ENCODE measurements around the gene NCKAP5. TPM values are rescaled to one million over a fixed set of nuclear protein-coding genes. Genes with fewer than 3 reads are reported as not detected.

NCKAP5 gene
- 3.1 and 3.4 TPM in 2 replicates for total RNA-seq (2014; rRNA removed; shearing (Covaris generic); ENCODE audit: low replicate concordance)

DNA sequence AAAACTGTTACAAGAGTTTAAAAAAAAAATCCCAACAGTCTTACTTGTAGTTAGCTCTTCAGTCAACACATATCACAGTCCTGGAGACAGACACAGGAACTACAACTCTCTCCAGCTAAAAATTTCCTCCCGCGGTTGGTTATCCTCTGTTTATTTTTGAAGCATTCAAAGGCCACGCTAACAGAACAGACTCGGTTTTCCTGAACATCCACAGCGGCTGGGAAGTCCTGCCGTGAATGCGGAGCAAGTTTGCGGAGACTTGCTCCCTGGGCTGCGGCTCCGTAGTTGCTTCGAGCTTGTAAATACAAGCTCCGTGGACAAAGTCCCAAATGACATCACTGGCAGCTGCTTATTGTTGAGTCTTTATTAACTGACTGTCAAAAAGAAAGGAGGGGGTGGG, at the start of gene NCKAP5:
Gene NCKAP5 (minus strand): TSS at position 292 of the 400 bp plus-strand sequence. CDS start 50,937 bp downstream, outside the sequence.
- in situ Hi-C loops (cut with HindIII; ENCODE audit: low pct_unique_long_range_greater_than_20kb, low sequenced_read_pairs), result no loop called here
- DNase-seq (ENCODE audit: low read depth), result no peak

DNA sequence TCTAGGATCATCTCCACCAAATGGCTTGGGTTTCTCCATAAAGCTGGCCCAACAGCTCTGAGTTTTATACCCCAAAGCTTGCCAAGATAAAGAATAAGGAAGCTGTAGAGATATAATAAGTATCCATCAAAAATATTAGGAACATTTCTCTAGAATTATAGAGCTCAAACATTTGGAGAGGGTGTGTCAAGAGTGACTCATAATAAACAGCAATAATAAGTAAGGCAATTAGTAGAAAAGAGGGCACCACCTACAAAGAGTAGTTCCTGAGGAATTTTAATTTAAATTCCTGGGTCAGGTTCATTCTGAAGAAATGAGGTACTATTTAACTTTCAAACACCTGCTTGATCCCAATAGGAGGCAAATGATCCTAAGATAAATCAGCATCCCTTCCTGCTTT, 41.4 kb upstream of the NCKAP5 start:
- in situ Hi-C loops (cut with HindIII; ENCODE audit: low pct_unique_long_range_greater_than_20kb, low sequenced_read_pairs), result no loop called here
- DNase-seq (ENCODE audit: low read depth), result no peak

DNA sequence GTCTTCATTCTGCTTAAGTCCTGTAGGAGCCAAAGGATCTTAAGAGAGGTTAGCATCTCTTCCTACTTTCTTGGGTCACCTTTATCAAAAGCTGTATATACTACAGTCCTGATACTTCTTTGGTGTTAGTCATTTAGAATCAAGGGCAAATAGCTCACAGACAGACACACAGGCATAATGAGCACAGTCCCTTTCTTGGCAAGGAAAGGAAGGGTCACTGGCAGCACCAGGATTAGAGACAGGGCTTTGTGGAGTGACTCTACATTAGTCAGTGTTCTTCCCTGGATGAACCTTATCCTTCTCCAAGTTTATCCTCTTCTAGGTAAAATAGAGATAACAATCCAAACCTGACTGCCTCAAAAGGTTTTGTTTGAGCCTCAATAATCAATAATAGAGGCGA, 40.0 kb upstream of the NCKAP5 start:
- in situ Hi-C loops (cut with HindIII; ENCODE audit: low pct_unique_long_range_greater_than_20kb, low sequenced_read_pairs), result no loop called here
- no peak for DNase-seq (ENCODE audit: low read depth)

DNA sequence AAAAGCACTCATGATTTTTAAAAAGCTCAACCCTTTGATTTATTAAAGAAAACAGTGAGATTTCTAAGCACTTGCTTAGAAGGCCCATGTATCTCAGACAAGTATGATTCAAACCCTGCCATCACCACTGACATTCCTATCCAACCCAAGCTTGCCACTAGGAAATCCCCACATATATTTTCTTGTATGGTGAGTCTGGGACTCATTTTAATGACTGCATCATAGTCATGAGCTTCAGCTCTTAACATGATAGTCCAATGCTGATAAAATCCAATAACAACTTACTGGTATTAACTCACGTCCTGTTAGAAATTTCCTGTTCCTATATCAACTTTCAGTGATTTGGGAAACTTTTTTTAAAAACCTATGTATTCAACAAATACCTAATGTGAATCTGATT, 39.4 kb upstream of the NCKAP5 start:
- in situ Hi-C loops (cut with HindIII; ENCODE audit: low pct_unique_long_range_greater_than_20kb, low sequenced_read_pairs), result no loop called here
- DNase-seq (ENCODE audit: low read depth), result peak; percentile 18

DNA sequence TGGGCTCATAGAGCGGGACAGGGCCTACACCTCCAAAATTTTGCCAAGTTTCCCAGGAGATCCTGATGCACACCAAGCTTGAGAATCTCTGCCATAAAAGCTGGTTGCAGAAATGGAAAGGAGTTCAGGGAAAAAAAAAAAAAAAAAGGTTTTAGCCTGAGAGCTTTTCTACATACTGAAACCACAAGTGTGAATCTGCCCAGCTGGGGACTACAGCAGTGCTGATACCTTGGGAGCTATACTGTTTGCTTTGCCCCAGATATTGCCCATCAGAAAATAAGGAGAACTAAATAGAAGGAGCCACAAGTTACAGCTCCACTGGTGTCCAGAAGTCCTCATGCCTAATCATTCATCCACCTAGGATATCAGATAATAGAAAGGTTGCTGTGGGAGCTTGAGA, 38.4 kb upstream of the NCKAP5 start:
- DNase-seq (ENCODE audit: low read depth), result no peak
- in situ Hi-C loops (cut with HindIII; ENCODE audit: low pct_unique_long_range_greater_than_20kb, low sequenced_read_pairs), result no loop called here

DNA sequence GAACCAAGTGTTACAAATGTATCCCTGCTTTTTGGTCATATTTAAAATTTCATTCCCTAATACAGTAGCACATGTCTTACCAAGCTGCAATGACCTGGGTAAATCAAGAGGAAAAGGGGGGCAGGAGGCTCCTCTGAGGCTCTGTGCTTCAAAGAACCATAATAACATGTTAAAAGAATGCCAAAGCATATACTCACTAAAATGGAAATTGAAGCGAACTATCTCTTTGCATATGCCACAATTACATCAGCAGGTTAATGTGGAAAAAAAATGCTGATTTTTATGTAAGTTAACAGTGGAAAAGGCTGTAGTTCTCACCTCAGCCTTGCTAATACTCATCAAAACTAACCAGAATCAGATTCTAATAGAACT, 37.5 kb upstream of the NCKAP5 start:
- in situ Hi-C loops (cut with HindIII; ENCODE audit: low pct_unique_long_range_greater_than_20kb, low sequenced_read_pairs), result no loop called here
- DNase-seq (ENCODE audit: low read depth), result no peak

DNA sequence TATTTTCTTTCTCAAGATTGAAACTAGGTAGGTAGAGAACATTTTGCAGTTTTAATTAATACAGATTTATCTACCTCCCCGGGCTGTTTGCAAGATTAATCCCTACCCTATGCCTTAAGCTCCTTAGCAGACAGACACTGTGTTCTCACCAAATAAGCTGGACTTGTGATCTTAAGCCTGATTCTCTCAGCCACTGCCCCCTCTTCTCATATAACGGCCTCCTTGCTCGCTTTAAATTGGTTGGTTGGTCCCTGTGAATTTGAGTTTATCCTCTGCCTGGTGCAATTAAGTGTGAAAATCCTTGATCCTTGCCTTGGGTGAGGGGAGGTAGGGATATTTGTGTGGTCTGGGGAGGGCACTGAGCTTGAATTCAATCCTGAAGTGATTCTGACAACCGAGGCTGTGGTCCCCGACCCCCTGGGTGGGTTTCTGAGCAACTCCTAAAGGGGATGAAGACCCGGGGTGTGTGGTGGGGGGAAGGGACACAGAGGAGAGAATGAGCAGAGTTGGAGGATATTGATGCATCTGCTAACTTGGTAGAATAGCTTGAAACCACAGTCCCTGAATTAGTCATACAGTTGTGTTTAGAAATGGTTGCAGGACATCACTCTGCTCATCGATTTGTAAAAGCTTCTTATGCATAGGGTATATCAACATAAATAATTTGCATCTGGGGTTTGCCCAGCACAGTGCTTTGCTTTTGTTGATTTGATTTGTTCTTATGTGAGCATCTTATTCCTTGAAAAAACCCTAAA, 36.9 kb upstream of the NCKAP5 start:
- in situ Hi-C loops (cut with HindIII; ENCODE audit: low pct_unique_long_range_greater_than_20kb, low sequenced_read_pairs), result no loop called here

DNA sequence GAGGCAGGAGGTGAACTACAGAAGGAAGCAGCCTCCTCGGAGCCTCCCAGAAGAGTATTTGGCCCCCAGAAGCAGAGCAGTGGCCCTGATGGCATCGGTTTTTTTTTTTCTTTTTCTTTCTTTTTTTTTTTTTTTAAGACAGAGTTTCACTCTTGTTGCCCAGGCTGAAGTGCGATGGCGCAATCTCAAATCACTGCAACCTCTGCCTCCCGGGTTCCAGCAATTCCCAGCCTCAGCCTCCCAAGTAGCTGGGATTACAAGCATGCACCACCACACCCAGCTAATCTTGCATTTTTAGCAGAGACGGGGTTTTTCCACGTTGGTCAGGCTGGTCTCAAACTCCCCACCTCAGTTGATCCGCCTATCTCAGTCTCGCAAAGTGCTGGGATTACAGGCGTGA, 34.8 kb upstream of the NCKAP5 start:
- in situ Hi-C loops (cut with HindIII; ENCODE audit: low pct_unique_long_range_greater_than_20kb, low sequenced_read_pairs), result no loop called here
- no peak for DNase-seq (ENCODE audit: low read depth)

More for the DNA sequence above, 36.9 kb upstream of the NCKAP5 start:
- peak; percentile 9 for DNase-seq (ENCODE audit: low read depth)

DNA sequence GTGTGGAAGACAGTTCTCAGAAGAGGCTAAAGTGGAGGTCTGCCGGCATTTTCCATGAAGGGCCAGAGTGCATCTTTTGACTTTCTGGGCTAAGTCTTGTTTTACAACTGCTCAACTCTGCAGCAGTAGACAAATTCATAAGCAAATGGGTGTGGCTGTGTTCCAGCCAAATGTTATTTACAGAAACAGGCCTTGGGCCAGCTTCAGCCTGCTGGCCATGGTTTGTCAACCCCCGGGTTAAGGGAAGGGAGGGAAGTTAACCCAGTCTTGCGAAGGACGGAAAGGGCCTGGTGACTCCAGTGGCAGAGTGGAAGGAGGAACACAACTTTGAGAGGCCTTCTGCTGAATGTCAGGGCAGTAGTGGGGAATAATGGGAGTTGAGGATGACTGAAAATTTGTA, 34.3 kb upstream of the NCKAP5 start:
- in situ Hi-C loops (cut with HindIII; ENCODE audit: low pct_unique_long_range_greater_than_20kb, low sequenced_read_pairs), result no loop called here
- DNase-seq (ENCODE audit: low read depth), result no peak

DNA sequence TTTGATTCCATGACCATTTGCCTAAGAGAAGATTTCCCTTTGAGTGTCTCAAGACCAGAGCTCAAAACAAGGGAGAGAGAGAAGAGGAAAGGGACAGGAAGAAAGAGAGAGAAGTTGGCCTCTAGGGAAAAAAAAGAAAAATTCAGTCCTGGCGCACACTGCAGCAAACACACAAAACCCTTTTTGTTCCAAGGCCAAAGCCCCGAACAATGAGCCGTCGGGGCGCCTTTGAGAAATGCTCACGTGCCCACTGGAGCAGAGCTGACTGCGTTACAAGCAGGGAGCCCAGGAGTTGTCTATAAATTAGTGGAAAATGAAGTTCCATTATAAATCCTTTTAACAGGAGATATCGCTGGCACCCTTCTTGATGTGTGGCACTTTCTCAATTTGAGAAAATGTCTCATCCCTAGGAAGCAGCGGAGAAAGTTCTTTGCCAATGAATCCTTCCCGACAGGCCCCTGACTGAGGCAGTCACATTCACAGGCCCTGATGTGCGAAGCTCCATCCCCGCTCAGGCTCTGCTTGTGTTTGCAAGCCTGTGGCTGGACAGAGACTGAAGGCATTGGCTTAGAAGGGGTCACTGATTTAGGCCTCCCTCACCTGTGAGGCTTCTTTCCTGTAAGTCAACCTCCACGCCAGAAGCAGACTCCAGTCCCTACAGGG, 32.1 kb upstream of the NCKAP5 start:
- DNase-seq (ENCODE audit: low read depth), result no peak
- in situ Hi-C loops (cut with HindIII; ENCODE audit: low pct_unique_long_range_greater_than_20kb, low sequenced_read_pairs), result no loop called here

DNA sequence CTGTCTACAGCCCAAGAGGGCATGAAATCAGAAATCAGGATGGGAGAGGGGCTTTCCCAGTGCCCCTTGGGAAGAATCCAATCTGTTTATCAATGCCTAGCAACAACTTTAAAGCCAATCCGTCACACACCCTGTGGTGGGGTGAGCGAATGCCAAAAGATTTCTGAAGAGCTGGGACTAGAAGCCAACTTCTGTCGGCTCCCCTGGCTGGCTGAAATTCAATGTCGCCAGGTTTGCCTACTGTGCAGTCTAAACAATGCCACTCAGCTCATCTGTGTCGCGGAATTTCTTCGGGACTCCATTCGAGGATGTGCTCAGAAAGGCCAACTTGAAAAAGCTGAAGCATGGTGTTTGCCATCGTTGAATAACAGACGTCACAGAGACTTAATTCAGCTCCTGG, 31.5 kb upstream of the NCKAP5 start:
- in situ Hi-C loops (cut with HindIII; ENCODE audit: low pct_unique_long_range_greater_than_20kb, low sequenced_read_pairs), result no loop called here
- no peak for DNase-seq (ENCODE audit: low read depth)

DNA sequence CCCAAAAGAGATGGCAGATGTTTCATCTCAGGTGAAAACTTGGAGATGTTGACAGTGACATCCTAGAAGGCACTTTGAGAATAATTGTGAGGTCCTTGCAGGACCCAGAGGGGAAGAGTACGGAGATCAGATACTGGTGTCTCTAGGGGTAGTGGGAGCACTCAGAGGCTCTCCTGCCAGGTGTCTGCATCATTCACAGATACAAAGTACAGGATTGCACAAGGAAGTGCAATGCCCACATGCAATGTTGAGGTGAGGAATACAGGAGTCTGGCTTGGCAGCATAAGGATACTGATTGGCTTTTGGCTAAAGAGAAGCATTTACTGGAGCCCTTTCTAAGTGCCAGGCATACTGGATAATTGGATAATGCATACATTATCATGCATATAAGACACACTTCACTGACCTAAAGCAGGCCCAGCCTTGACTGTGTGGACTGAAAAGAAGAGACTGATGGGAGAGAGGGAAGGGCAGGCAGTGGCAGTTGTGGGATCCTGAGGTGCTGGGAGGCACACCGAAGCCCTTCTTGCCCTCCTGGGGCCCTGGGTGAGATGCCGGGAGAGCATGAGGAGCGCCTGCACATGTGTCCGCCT, 31.0 kb upstream of the NCKAP5 start:
- in situ Hi-C loops (cut with HindIII; ENCODE audit: low pct_unique_long_range_greater_than_20kb, low sequenced_read_pairs), result no loop called here
- DNase-seq (ENCODE audit: low read depth), result no peak

DNA sequence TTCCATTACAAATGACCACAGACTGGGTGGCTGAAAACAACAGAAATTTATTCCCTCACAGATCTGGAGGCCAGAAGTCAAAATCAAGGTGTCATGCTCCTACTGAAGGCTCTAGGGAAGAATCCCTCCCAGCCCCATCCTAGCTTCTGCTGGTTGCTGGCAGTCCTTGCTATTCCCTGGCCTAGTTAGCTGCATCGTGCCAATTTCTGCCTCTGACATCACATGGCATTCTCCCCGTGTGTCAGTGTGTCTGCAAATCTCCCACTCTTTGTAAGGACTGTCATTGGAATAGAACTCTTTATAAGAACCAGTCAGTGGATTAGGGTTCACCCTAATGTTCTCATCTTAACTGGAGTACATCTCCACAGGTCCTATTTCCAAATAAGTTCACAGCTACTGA, 30.5 kb upstream of the NCKAP5 start:
- DNase-seq (ENCODE audit: low read depth), result no peak
- in situ Hi-C loops (cut with HindIII; ENCODE audit: low pct_unique_long_range_greater_than_20kb, low sequenced_read_pairs), result no loop called here

DNA sequence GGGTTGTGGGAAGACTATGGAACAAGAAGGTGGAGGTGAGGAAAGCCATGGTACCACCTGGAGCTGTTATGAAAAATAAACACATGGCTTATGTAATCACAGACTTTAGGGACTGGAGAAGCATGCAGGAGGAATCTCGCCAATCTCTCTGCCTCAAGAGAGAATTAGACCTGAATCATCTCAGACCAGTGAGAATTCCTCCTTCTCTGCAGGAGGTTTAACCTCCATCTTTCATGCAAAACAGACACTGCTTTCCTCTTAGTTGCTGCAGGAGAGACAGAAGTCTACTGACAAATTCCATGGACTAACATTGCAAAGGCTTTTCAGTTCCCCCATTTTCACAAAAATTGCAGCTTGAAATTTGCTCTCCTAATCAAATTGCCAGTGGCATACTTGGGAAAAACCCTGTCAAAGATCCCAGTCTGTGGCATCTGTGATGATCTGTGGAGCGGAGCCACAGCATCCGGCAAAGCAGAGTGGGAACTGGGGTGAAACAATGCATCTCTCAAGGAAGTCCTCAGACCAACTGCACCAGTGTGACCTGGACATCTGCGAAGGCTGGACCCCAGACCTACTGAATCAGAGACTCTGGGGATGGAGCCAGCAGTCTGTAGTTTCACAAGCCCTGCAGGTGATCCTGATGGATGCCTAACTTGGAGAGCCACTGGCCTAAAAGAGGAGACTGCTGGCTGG, 28.6 kb upstream of the NCKAP5 start:
- in situ Hi-C loops (cut with HindIII; ENCODE audit: low pct_unique_long_range_greater_than_20kb, low sequenced_read_pairs), result no loop called here
- DNase-seq (ENCODE audit: low read depth), result no peak

DNA sequence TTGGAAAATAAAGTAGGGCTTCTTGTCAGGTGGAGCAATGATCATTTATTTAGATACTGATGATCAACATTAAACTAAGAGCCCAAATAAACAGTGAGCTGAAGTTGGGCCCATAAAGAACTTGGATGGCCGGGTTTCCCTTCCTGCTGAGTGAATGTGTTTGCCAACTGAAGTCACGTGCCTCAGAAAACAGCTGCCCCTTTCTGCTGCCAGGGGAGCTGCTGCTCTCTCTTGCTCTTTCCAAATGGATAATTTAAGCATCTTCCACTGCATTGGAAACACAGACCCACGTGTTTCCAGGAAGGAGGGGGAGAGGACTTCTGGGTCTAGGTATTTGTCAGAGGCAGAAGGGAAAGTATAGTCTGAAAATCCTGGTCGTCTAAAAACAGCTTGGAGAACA, 22.9 kb upstream of the NCKAP5 start:
- in situ Hi-C loops (cut with HindIII; ENCODE audit: low pct_unique_long_range_greater_than_20kb, low sequenced_read_pairs), result no loop called here

DNA sequence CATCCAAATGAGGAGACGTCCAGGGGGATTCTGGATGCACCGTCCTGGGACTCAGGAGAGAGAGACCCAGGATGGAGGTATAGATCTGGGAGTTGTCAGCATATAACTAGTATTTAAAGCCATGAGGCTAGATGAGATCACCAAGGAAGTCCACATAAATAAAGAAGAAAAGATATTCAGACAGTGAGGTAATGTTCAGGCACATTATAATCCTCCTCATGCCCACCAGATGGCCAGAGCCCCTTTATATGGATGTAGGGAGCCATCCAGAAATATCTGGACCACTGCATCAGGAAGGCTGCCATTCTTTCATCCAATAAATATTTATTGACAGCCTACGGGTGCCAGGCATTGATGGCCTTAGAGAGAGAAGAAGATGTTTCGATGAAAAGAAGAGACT, 21.2 kb upstream of the NCKAP5 start:
- in situ Hi-C loops (cut with HindIII; ENCODE audit: low pct_unique_long_range_greater_than_20kb, low sequenced_read_pairs), result no loop called here
- no peak for DNase-seq (ENCODE audit: low read depth)

More for the DNA sequence above, 22.9 kb upstream of the NCKAP5 start:
- DNase-seq (ENCODE audit: low read depth), result no peak

DNA sequence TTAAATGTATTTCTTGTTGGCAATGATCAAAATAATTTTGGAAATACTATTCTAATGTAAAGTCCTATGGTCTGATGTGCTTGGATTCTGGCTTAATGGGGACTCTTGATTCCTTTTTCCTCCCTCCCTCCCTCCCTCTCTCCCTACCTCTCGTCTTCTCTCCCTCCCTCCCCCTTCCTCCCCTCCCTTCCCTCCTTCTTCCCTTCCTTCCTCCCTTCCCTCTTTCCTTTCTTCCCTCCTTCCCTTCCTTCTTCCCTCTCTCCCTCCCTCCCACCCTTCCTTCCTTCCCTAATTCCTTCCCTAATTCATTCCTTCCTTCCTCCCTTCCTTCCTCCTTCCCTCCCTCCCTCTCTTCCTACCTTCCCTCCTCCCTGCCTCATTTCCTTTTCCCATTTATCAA, 19.9 kb upstream of the NCKAP5 start:
- in situ Hi-C loops (cut with HindIII; ENCODE audit: low pct_unique_long_range_greater_than_20kb, low sequenced_read_pairs), result no loop called here
- DNase-seq (ENCODE audit: low read depth), result no peak

DNA sequence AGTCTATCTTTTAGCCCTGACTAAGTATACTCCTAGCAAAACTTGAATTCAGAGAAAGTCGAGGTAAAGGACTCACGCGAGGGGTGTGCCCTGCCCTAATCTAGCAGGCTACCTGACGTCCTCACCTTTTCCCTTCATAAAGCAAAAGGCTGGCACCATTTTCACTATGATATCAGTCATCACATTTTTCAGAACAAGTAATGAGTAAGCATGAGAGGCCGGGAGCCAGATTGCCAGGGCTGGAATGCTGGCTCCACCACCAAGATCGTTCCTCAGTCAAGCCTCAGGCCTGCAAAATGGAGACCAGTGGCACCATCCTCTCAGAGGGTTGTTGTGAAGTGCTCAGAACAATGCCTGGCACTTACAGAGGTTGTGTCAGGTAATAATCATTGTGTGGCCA, 18.7 kb upstream of the NCKAP5 start:
- in situ Hi-C loops (cut with HindIII; ENCODE audit: low pct_unique_long_range_greater_than_20kb, low sequenced_read_pairs), result no loop called here
- DNase-seq (ENCODE audit: low read depth), result no peak

Data from Caki2 (cell line).